Spleen (tissue), 7 donors: ENCODE results near the gene CASQ2.

Experiments used
- POLR2AphosphoS5 ChIP-seq, 3 donors: sonication (generic); formaldehyde crosslinking; IDR thresholded peaks; one replicate each; pipeline ENCODE4 v1.5.1; 2017; ENCODE audit warnings: antibody characterized with exemption in 3 of 3
- TF ChIP-seq, protein P1 (sequence below), 11 experiments: fragments of 200-600 bp in 7 of 11; fragments of 450-650 bp in 4 of 11; sonication (generic) in 4 of 11; IDR thresholded peaks in 8 of 11; conservative IDR thresholded peaks in 3 of 11; 1 replicate in 7 of 11; 2 replicates in 4 of 11; pipeline versions ENCODE4 v1.4.0 to v1.8.0; 2016 to 2021; ENCODE audit warnings: antibody characterized with exemption in 11 of 11, inconsistent platforms in 4 of 11, mild to moderate bottlenecking in 1 of 11
- donor health status: DM: no; HTN: no; CAD: no; lungs with moderate emphysema.
- donor health status: DM: no; HTN: no; CAD: no.
- donor health status: DM: no; HTN: no; CAD: no.

DNA sequence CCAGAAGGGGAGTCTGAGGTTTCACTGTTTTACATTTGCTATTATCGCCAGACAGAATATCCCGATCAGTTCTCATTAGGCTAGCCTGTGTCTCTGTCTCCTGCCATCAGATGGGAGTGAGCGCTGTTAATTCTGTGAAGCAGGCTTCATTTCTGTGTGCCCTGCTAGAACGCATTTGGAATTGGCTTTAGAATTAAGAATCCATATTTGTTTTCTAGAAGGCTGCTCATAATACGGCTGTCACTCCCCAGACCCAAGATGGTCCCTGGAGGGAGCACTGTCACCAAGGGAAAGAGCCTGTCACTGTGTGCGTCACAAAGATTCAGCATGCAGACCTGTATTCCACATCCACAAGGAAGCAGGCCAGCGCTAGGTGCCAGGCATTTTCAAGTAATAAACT is 49.2 kb downstream of the CASQ2 start:
- TF ChIP-seq, protein P1, sequence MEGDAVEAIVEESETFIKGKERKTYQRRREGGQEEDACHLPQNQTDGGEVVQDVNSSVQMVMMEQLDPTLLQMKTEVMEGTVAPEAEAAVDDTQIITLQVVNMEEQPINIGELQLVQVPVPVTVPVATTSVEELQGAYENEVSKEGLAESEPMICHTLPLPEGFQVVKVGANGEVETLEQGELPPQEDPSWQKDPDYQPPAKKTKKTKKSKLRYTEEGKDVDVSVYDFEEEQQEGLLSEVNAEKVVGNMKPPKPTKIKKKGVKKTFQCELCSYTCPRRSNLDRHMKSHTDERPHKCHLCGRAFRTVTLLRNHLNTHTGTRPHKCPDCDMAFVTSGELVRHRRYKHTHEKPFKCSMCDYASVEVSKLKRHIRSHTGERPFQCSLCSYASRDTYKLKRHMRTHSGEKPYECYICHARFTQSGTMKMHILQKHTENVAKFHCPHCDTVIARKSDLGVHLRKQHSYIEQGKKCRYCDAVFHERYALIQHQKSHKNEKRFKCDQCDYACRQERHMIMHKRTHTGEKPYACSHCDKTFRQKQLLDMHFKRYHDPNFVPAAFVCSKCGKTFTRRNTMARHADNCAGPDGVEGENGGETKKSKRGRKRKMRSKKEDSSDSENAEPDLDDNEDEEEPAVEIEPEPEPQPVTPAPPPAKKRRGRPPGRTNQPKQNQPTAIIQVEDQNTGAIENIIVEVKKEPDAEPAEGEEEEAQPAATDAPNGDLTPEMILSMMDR (IDR thresholded peaks at IDR 0.05 in 8 of 11, conservative IDR thresholded peaks at IDR 0.05 in 3 of 11): no peak
- no peak for TF ChIP-seq POLR2AphosphoS5 (IDR thresholded peaks at IDR 0.05)
